C4-2B (cell line): ENCODE results near the gene CD3E.

ENCODE experiments used
- CTCF ChIP-seq: fragments of 450-650 bp; conservative IDR thresholded peaks from 2 replicates; pipeline ENCODE4 v1.5.1; 2017; ENCODE audit warnings: mild to moderate bottlenecking
- ZFX ChIP-seq: fragments of 450-650 bp; IDR thresholded peaks from 2 replicates; pipeline ENCODE4 v1.6.1; 2017

GRCh38 chr11:118312328-118312727 is 7.8 kb downstream of the CD3E start:
- TF ChIP-seq CTCF = no peak
- no peak for TF ChIP-seq ZFX
